ENCODE data around the gene SEPTIN8.
A peak's percentile ranks its signal among the peaks of the same experiment; 100 is the strongest.

SEPTIN8 gene

GRCh38 chr5:132766806-132767055 is 10.3 kb downstream of the SEPTIN8 start:
- peaks cover 23 to 68% (median 42%) of the 10 kb centered on the region in 10 experiments; a peak in 19 of 20 replicates for H3K4me1 ChIP-seq
- H4K20me1 ChIP-seq, result peaks cover 0 to 7% (median 0%) of the 10 kb centered on the region in 11 experiments; a peak in 2 of 22 replicates
- no peaks in the 10 kb centered on the region for H3K27me3 ChIP-seq
- no peak for TF ChIP-seq Cebpa-rat (IDR thresholded peaks at IDR 0.05)
- H3K4me3 ChIP-seq, result no peak overlapping the region
- peak overlapping the region in 5 of 11 experiments; percentile 7 to 47 (median 25); a peak in 7 of 22 replicates for H3K27ac ChIP-seq
- peaks cover 0 to 38% (median 17%) of the 10 kb centered on the region in 11 experiments; a peak in 15 of 22 replicates for H3K36me3 ChIP-seq
- no peak overlapping the region for H3K9ac ChIP-seq
- no peaks in the 10 kb centered on the region for H3K9me3 ChIP-seq (replicated peaks in 1 of 11)
- peak overlapping the region in 7 of 11 experiments; percentile 14 to 71 (median 53); a peak in 9 of 22 replicates for H3K4me2 ChIP-seq

- Histone ChIP-seq H3K36me3 (peaks cover 0 to 43% (median 17%) of the 10 kb centered on the region in 11 experiments; a peak in 16 of 22 replicates), H3K4me2 (peak overlapping the region in 7 of 11 experiments; percentile 4 to 71 (median 53); a peak in 10 of 22 replicates), H3K9ac (no peak overlapping the region)
These were observed 10.8 kb downstream of the SEPTIN8 start for GRCh38 chr5:132766020-132766805.

GRCh38 chr5:132765311-132766019 is 11.6 kb downstream of the SEPTIN8 start:
- Histone ChIP-seq H3K9ac (no peak overlapping the region), H4K20me1 (peaks cover 0 to 7% (median 0%) of the 10 kb centered on the region in 11 experiments; a peak in 2 of 22 replicates), H3K4me2 (peak overlapping the region in 5 of 11 experiments; percentile 4 to 71 (median 64); a peak in 3 of 22 replicates), H3K27ac (peak overlapping the region in 2 of 11 experiments; percentile 26 to 42; a peak in 2 of 22 replicates), H3K4me1 (peaks cover 23 to 63% (median 40%) of the 10 kb centered on the region in 10 experiments; a peak in 19 of 20 replicates), H3K27me3 (no peaks in the 10 kb centered on the region), H3K4me3 (no peak overlapping the region), H3K36me3 (peaks cover 0 to 50% (median 22%) of the 10 kb centered on the region in 11 experiments; a peak in 17 of 22 replicates), H3K9me3 (replicated peaks in 1 of 11) (no peaks in the 10 kb centered on the region)
- no peak for TF ChIP-seq Cebpa-rat (IDR thresholded peaks at IDR 0.05)

More at GRCh38 chr5:132766020-132766805, 10.8 kb downstream of the SEPTIN8 start:
- Histone ChIP-seq H3K27ac (peak overlapping the region in 7 of 11 experiments; percentile 7 to 47 (median 25); a peak in 8 of 22 replicates), H4K20me1 (peaks cover 0 to 7% (median 0%) of the 10 kb centered on the region in 11 experiments; a peak in 2 of 22 replicates), H3K27me3 (no peaks in the 10 kb centered on the region), H3K9me3 (replicated peaks in 1 of 11) (no peaks in the 10 kb centered on the region), H3K4me3 (no peak overlapping the region), H3K4me1 (peaks cover 23 to 65% (median 41%) of the 10 kb centered on the region in 10 experiments; a peak in 19 of 20 replicates)
- TF ChIP-seq Cebpa-rat (IDR thresholded peaks at IDR 0.05), result no peak

- Histone ChIP-seq H3K27me3 (no peaks in the 10 kb centered on the region), H4K20me1 (peaks cover 0 to 7% (median 0%) of the 10 kb centered on the region in 11 experiments; a peak in 1 of 22 replicates), H3K27ac (no peak overlapping the region), H3K4me2 (no peak overlapping the region), H3K9me3 (replicated peaks in 1 of 11) (no peaks in the 10 kb centered on the region), H3K4me3 (no peak overlapping the region), H3K4me1 (peaks cover 22 to 63% (median 39%) of the 10 kb centered on the region in 10 experiments; a peak in 19 of 20 replicates), H3K9ac (no peak overlapping the region), H3K36me3 (peaks cover 0 to 57% (median 29%) of the 10 kb centered on the region in 11 experiments; a peak in 19 of 22 replicates)
- no peak for TF ChIP-seq Cebpa-rat (IDR thresholded peaks at IDR 0.05)
These were observed 12.3 kb downstream of the SEPTIN8 start for GRCh38 chr5:132764671-132765238.

- Histone ChIP-seq H3K4me1 (peaks cover 22 to 63% (median 39%) of the 10 kb centered on the region in 10 experiments; a peak in 19 of 20 replicates), H3K9me3 (replicated peaks in 1 of 11) (no peaks in the 10 kb centered on the region), H3K4me2 (peak overlapping the region in 3 of 11 experiments; percentile 83 to 85 (median 83); a peak in 7 of 22 replicates), H3K36me3 (peaks cover 0 to 64% (median 31%) of the 10 kb centered on the region in 11 experiments; a peak in 19 of 22 replicates), H4K20me1 (peaks cover 0 to 7% (median 0%) of the 10 kb centered on the region in 11 experiments; a peak in 1 of 22 replicates), H3K4me3 (no peak overlapping the region), H3K9ac (no peak overlapping the region), H3K27me3 (no peaks in the 10 kb centered on the region), H3K27ac (peak overlapping the region in 3 of 11 experiments; percentile 33 to 58 (median 46); a peak in 4 of 22 replicates)
- TF ChIP-seq Cebpa-rat (IDR thresholded peaks at IDR 0.05), result no peak
These were observed 13.0 kb downstream of the SEPTIN8 start for GRCh38 chr5:132764051-132764450.

GRCh38 chr5:132763181-132764036 is 13.6 kb downstream of the SEPTIN8 start:
- Histone ChIP-seq H4K20me1 (0 out of 22 replicates have a peak, but pooled peaks cover 0 to 5% (median 0%) of the 10 kb centered on the region in 11 experiments), H3K36me3 (peaks cover 5 to 70% (median 32%) of the 10 kb centered on the region in 11 experiments; a peak in 20 of 22 replicates), H3K4me3 (no peak overlapping the region), H3K27me3 (no peaks in the 10 kb centered on the region), H3K9me3 (replicated peaks in 1 of 11) (no peaks in the 10 kb centered on the region), H3K4me2 (peak overlapping the region in 5 of 11 experiments; percentile 51 to 85 (median 83); a peak in 10 of 22 replicates), H3K27ac (peak overlapping the region in 4 of 11 experiments; percentile 23 to 58 (median 40); a peak in 6 of 22 replicates), H3K9ac (peak overlapping the region in 1 of 11 experiments; percentile 18; a peak in 1 of 22 replicates), H3K4me1 (peaks cover 22 to 58% (median 38%) of the 10 kb centered on the region in 10 experiments; a peak in 19 of 20 replicates)
- TF ChIP-seq Cebpa-rat (IDR thresholded peaks at IDR 0.05), result no peak

GRCh38 chr5:132762246-132763000 is 14.6 kb downstream of the SEPTIN8 start:
- Histone ChIP-seq H3K27me3 (no peaks in the 10 kb centered on the region), H3K36me3 (peaks cover 12 to 73% (median 35%) of the 10 kb centered on the region in 11 experiments; a peak in 20 of 22 replicates), H3K9ac (no peak overlapping the region), H3K9me3 (replicated peaks in 1 of 11) (no peaks in the 10 kb centered on the region), H4K20me1 (no peaks in the 10 kb centered on the region), H3K27ac (peak overlapping the region in 3 of 11 experiments; percentile 4 to 46 (median 14); a peak in 2 of 22 replicates), H3K4me1 (peaks cover 12 to 48% (median 28%) of the 10 kb centered on the region in 10 experiments; a peak in 19 of 20 replicates), H3K4me3 (no peak overlapping the region), H3K4me2 (peak overlapping the region in 5 of 11 experiments; percentile 51 to 85 (median 83); a peak in 7 of 22 replicates)
- TF ChIP-seq Cebpa-rat (IDR thresholded peaks at IDR 0.05), result no peak
